ENCODE data around the gene PDE6G. TPM values are rescaled to one million over a fixed set of nuclear protein-coding genes. Genes with fewer than 3 reads are reported as not detected.
A peak's percentile ranks its signal among the peaks of the same experiment; 100 is the strongest.

PDE6G gene
- total and polyA plus RNA-seq, 2 of the 4 experiments (the other 2 are of a cell fraction): 2.7 TPM; not detected in 1

GRCh38 chr17:81701288-81702071 is 45.1 kb upstream of the PDE6G start:
- H4K8ac ChIP-seq (ENCODE audit: low read depth in 2 of 2, low read length in 2 of 2): no peak overlapping the region
- H2BK20ac ChIP-seq (ENCODE audit: low read depth, low read length): no peak overlapping the region
- dilution Hi-C loops (cut with HindIII; ENCODE audit: low sequenced_read_pairs, unreplicated experiment): no loop called here
- WGBS, 2 experiments (ENCODE audit: extremely low coverage in 2 of 2, insufficient read length in 1 of 2): 89% methylated on average over 13 of the region's 23 CpGs; no CpG with 5 or more reads in 1 of the 2 experiments
- H4K91ac ChIP-seq (ENCODE audit: insufficient read depth, low read depth, low read length): no peak overlapping the region
- H3K27ac ChIP-seq (ENCODE audit: insufficient read depth, low read length): no peak overlapping the region
- intact Hi-C loops (cut with micrococcal nuclease): no loop called here
- no peak overlapping the region; the same call in 1 of the 2 replicates for H3K4me2 ChIP-seq (ENCODE audit: low read depth, low read length)
- no peaks in the 10 kb centered on the region for H3K9me3 ChIP-seq (ENCODE audit: control insufficient read depth, insufficient read depth, low read length)
- H3K36me3 ChIP-seq (ENCODE audit: control insufficient read depth, insufficient read depth, low read length): peaks cover 42% of the 10 kb centered on the region
- H4K5ac ChIP-seq (ENCODE audit: low read depth, low read length): no peak overlapping the region
- no peak overlapping the region for H2BK120ac ChIP-seq (ENCODE audit: low read depth, low read length)
- H3K4me1 ChIP-seq (ENCODE audit: control insufficient read depth, insufficient read depth, low read length): peaks cover 7% of the 10 kb centered on the region
- H2AFZ ChIP-seq (replicated peaks; ENCODE audit: low read length, poor library complexity): peak overlapping the region; percentile 21
- no peak overlapping the region for H3K56ac ChIP-seq (ENCODE audit: extremely low read depth, insufficient read depth, low read length)
- H2AK9ac ChIP-seq (replicated peaks; ENCODE audit: low read depth, low read length, poor library complexity): peak overlapping the region; percentile 4
- ChIA-PET CTCF (no interaction called here), POLR2A (ENCODE audit: unreplicated experiment) (no interaction called here)
- no peak overlapping the region for H3K18ac ChIP-seq (ENCODE audit: low read depth, low read length)
- BruUV-seq (replicated peaks): TSS peak; percentile 37
- TF ChIP-seq RAD21 (IDR thresholded peaks at IDR 0.05; ENCODE audit: low read length): 0 out of 2 replicates have a peak, but pooled peaks have one; percentile 5
- TF ChIP-seq CEBPB (IDR thresholded peaks at IDR 0.05; ENCODE audit: low read depth, low read length): no peak
- TF ChIP-seq ELK1 (IDR thresholded peaks at IDR 0.05; ENCODE audit: borderline replicate concordance, low read depth, low read length): no peak
- 0 out of 2 replicates have a peak, but pooled peaks have one; percentile 13 for TF ChIP-seq CTCF (conservative IDR thresholded peaks at IDR 0.05; ENCODE audit: low read depth, low read length)
- no peak for TF ChIP-seq CHD1 (IDR thresholded peaks at IDR 0.05; ENCODE audit: low read depth, low read length)
- no peak overlapping the region for H3K4me3 ChIP-seq (ENCODE audit: insufficient read depth, low read depth, low read length)
- H2BK15ac ChIP-seq (ENCODE audit: low read depth, low read length): no peak overlapping the region
- no peak overlapping the region for H3K4ac ChIP-seq (ENCODE audit: low read depth, low read length)
- no peak overlapping the region for H2AK5ac ChIP-seq (ENCODE audit: low read depth, low read length)
- H3K23ac ChIP-seq (ENCODE audit: low read depth, low read length): no peak overlapping the region
- no peak overlapping the region for H3K9ac ChIP-seq (ENCODE audit: low read depth, low read length)
- peaks cover 54% of the 10 kb centered on the region for H4K20me1 ChIP-seq (ENCODE audit: insufficient read depth, low read length)
- no peak for ATAC-seq (ENCODE audit: low read depth)
- in situ Hi-C loops (cut with MboI; ENCODE audit: low sequenced_read_pairs): no loop called here
- DNase-seq: no peak
- H2BK5ac ChIP-seq (ENCODE audit: low read depth, low read length, poor library complexity, severe bottlenecking): no peak overlapping the region
- H3K9me1 ChIP-seq (ENCODE audit: insufficient read depth, low read length): no peaks in the 10 kb centered on the region
- H3K79me1 ChIP-seq (ENCODE audit: low read depth in 1 of 2, low read length in 2 of 2): peaks cover 15 to 65% of the 10 kb centered on the region in 2 experiments
- no peaks in the 10 kb centered on the region for H3K27me3 ChIP-seq (ENCODE audit: control insufficient read depth, insufficient read depth, low read length)
- no peak overlapping the region for H3K14ac ChIP-seq (replicated peaks; ENCODE audit: low read depth, low read length)
